Skeletal muscle tissue (tissue), 4 donors: ENCODE measurements around the gene ORM2. TPM values are rescaled to one million over a fixed set of nuclear protein-coding genes. Genes with fewer than 3 reads are reported as not detected.
"Not testable (repeated sequence)": the region's sequence is repeated elsewhere in the genome, so short reads cannot be mapped to it uniquely, and the experiment has no call there.

Experiments used
- H3K27ac ChIP-seq: one replicate; pipeline ENCODE4 v1.7.0; 2013; ENCODE audit warnings: mild to moderate bottlenecking, low read depth, low read length, inconsistent platforms
- H3K27me3 ChIP-seq, 3 donors: one replicate each; pipeline ENCODE4 v1.7.0; 2013; ENCODE audit warnings: low read length in 3 of 3; ENCODE audit not compliant: control insufficient read depth in 3 of 3, insufficient read depth in 3 of 3
- H3K36me3 ChIP-seq, 3 donors: one replicate each; pipeline ENCODE4 v1.7.0; 2013; ENCODE audit warnings: low read length in 3 of 3; ENCODE audit not compliant: control insufficient read depth in 3 of 3, insufficient read depth in 3 of 3
- H3K4me1 ChIP-seq, 3 donors: one replicate each; pipeline ENCODE4 v1.7.0; 2013; ENCODE audit warnings: low read length in 3 of 3, mild to moderate bottlenecking in 3 of 3; ENCODE audit not compliant: control insufficient read depth in 3 of 3, insufficient read depth in 3 of 3
- H3K4me3 ChIP-seq, 3 donors: one replicate each; pipeline ENCODE4 v1.7.0; 2013; ENCODE audit warnings: low read length in 3 of 3
- H3K9ac ChIP-seq, 3 donors: one replicate each; pipeline ENCODE4 v1.7.0; 2013; ENCODE audit warnings: low read length in 3 of 3, mild to moderate bottlenecking in 3 of 3, moderate library complexity in 2 of 3, low read depth in 1 of 3
- H3K9me3 ChIP-seq, 3 donors: one replicate each; pipeline ENCODE4 v1.7.0; 2013; ENCODE audit warnings: low read length in 3 of 3; ENCODE audit not compliant: control insufficient read depth in 3 of 3
- total RNA-seq: library from RNA; depleted of rRNA; stranded (reverse); fragments of >200 nt; gene quantifications from one replicate; pipeline ENCODE4 v1.2.3, GENCODE V29; 2014
- donor health status: Osteomylitis.

ORM2 gene
- total RNA-seq, 1 donor from 2014 or later: not detected

DNA sequence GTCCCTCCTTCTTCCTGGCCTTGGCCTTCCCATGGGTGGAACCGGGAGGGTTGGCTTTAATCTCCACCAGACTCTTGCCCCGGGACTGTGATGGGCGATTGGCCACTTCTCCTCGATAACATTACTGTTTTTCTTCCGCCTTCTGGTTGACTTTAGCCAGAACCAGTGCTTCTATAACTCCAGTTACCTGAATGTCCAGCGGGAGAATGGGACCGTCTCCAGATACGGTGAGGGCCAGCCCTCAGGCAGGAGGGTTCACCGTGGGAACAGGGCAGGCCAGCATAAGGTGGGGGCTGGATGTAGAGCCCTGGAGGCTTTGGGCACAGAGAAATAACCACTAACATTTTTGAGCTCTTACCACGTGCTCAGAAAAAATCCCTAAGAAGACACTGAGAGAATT is 967 bp downstream of the ORM2 start:
- no peaks in the 10 kb centered on the region for H3K4me1 ChIP-seq
- no peak overlapping the region for H3K9ac ChIP-seq
- H3K36me3 ChIP-seq: no peaks in the 10 kb centered on the region
- H3K9me3 ChIP-seq: no peaks in the 10 kb centered on the region
- no peak overlapping the region for H3K27ac ChIP-seq
- peaks cover 0 to 9% (median 0%) of the 10 kb centered on the region in 3 donors for H3K27me3 ChIP-seq
- H3K4me3 ChIP-seq: no peak overlapping the region

DNA sequence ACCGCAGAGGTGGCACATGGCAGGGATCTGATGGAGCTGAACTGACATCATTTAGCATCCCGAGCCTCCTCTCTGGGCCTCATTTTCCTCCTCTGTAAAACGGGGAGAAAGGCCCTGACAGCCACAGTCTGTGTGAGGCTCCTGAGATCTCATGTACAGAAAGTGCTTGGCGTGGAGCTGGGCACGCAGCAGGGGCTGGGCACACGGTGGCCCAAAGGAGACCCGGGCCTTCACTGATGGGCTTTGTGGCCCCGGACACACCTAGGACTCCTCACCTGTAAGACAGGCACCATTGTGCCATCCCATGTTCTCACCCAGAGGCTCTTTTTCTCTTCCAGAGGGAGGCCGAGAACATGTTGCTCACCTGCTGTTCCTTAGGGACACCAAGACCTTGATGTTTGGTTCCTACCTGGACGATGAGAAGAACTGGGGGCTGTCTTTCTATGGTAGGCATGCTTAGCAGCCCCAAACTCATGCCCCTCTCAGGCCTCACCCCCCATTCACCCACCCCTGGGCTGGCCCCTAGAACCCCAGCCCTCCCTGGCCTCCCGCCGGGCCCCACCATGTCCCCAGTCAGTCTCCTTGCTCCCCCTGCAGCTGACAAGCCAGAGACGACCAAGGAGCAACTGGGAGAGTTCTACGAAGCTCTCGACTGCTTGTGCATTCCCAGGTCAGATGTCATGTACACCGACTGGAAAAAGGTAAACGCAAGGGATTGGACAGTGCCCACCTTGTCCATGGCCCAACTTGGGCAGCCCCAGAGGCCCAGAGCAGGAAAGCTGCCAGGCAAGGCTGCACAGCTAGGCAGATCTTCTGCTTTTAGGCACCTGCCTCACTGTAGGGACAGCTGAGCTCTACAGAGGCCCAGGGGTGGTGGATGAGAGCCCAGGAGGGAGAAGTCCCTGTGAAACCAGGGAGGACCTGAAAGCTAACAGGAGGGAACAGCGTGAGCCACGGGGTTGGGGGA is 1.8 kb downstream of the ORM2 start:
- H3K9ac ChIP-seq, H3K4me1 ChIP-seq, H3K9me3 ChIP-seq: not testable (repeated sequence)

DNA sequence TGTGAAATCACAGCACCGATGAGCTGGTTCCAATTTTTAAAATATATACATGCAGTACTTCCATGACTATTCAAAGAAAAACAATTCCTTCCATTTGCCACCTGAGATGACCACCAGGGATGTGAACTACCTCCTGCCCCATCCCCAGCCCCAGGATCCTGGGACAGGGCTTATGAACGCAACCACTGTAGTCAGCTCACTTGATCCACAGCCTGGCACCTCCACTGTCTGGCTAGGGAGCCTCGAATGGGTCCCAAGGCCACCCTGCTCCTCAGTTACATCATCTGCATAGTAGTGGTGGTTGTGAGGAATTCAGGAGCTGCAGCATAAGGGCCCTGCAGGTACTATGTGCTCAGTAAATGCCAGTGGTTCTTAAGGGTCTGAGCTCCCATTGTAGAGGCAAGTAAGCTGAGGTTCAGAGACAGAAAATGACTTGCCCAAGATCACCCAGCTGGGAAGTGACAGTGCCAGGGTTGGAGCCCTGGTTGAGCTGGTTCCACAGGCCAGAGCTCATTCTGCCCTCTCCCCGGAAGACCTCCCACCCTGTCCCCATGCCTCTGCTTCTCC is 2.9 kb downstream of the ORM2 start:
- H3K27ac ChIP-seq, H3K9me3 ChIP-seq, H3K36me3 ChIP-seq, H3K4me1 ChIP-seq, H3K4me3 ChIP-seq, H3K9ac ChIP-seq, H3K27me3 ChIP-seq: not testable (repeated sequence)

More for the DNA sequence above, 1.8 kb downstream of the ORM2 start:
- not testable (repeated sequence) for H3K27me3 ChIP-seq, H3K36me3 ChIP-seq, H3K27ac ChIP-seq, H3K4me3 ChIP-seq

DNA sequence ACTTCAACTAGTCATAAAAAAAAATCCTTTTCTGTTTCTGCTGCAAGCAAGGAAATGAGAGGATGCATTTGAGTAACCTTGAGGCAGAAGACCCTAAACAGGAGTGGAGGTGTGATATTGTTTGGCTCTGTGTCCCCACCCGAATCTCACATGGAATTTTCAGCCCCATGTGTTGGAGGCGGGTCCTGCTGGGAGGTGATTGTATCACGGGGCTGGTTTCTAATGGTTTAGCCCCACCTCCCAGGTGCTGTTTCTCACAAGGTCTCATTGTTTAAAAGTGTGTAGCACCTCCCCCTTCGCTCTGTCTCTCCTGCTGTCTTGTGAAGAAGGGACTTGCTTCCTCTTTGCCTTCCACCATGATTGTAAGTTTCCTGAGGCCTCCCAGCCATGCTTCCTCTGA is 4.0 kb downstream of the ORM2 start:
- H3K9ac ChIP-seq, H3K4me3 ChIP-seq, H3K9me3 ChIP-seq, H3K4me1 ChIP-seq, H3K36me3 ChIP-seq, H3K27me3 ChIP-seq, H3K27ac ChIP-seq: not testable (repeated sequence)

DNA sequence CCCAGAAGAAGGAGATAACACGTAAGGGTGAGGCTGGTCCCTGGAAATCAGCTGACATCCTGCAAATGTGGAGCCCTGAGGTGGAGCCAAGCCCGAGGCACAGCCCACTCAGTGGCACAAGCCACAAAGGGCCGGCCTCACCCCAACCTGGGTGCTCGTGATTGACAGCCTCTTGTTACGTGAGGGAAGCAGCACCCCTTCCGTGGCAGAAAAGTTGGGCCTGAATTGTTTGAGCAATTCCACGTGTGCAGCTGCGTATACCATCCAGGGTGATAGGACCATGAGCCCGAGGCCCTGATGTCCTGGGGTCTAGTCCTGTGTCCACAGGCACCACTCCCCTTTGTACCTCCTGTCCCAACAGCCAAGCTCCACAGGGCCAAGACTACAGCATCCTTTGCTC is 4.8 kb downstream of the ORM2 start:
- H3K36me3 ChIP-seq: peaks cover 0 to 8% (median 5%) of the 10 kb centered on the region in 3 donors
- no peaks in the 10 kb centered on the region for H3K9me3 ChIP-seq

DNA sequence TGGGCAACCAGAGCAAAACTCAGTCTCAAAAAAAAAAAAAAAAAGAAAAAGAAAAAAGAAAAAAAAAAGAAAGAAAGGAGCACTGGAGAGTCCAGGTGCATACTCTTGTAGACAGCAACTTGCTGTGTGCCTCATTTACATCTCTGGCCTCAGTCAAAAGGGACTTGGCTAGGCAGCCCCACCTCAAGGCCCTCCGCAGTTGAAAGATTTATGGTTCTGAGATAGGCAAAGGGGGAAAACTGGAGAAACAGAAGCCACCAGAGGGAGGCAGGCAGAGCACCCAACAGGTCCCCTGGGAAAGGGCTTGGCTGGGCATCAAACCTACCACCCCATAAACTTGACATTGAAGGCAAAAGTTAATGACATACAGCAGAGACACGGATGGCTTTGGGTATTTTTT is 6.1 kb downstream of the ORM2 start:
- H3K4me1 ChIP-seq: no peaks in the 10 kb centered on the region
- H3K36me3 ChIP-seq: peaks cover 0 to 11% (median 8%) of the 10 kb centered on the region in 3 donors
- no peak overlapping the region for H3K27ac ChIP-seq
- no peak overlapping the region for H3K4me3 ChIP-seq
- H3K9me3 ChIP-seq: no peaks in the 10 kb centered on the region
- H3K9ac ChIP-seq: no peak overlapping the region
- H3K27me3 ChIP-seq: no peaks in the 10 kb centered on the region

More for the DNA sequence above, 4.8 kb downstream of the ORM2 start:
- H3K27me3 ChIP-seq: no peaks in the 10 kb centered on the region
- H3K27ac ChIP-seq: no peak overlapping the region
- H3K9ac ChIP-seq: no peak overlapping the region
- no peak overlapping the region for H3K4me3 ChIP-seq
- no peaks in the 10 kb centered on the region for H3K4me1 ChIP-seq

DNA sequence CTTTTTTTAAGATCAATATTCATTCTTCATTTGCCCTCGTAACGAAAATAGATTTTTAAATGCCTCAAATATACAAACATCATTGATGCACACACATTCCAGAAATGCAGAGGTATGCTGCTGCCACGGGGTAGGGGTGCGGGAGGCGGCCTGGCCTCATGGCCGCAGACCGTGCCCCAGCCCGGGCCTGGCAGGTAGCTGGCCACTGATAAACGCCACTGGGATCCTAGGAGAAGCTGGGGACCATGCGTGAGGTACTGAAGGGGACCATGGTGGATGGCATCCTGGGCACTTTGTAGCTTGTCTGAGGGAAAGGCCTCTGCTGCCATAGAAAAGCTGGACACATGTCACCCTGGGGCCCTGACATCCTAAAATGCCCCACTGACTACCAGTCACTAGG is 6.5 kb downstream of the ORM2 start:
- Histone ChIP-seq H3K9ac (no peak overlapping the region), H3K4me1 (no peaks in the 10 kb centered on the region), H3K36me3 (peaks cover 0 to 15% (median 8%) of the 10 kb centered on the region in 3 donors), H3K9me3 (no peaks in the 10 kb centered on the region), H3K4me3 (no peak overlapping the region), H3K27ac (no peak overlapping the region), H3K27me3 (no peaks in the 10 kb centered on the region)

DNA sequence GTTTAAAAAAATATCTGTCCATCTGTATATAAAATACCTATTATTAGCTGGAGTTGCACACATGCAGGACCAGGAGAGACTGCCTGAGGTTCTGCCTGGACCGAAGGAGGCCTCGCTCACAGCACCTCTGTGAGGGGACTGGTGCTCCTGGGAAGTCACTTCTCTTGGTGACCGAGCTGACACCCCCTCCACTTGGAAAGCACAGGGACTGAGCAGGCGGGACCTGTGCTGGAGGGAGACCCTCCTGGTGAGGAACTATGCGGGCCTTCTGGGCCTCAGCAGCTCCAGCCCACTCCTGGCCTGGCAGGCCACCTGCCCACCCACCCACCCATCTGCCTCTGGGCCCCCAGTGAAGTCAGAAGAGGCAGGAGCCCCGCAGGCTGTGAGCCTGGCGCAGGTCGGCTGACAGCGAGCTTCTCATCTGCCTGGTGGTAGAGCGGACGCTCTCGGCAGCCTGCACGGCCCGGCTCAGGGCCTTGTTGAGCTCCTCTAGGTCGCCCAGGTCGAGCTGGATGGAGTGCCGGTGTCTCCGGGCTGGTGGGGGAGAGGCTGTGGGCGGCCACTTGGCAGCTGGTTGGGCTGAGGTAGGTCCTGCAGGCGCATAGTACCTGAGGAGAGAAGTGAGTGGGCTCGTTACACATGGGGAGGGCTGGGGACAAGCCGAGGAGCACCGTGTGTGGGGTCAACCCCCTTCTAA is 7.2 kb downstream of the ORM2 start:
- no peak overlapping the region for H3K27ac ChIP-seq
- peaks cover 3 to 18% (median 8%) of the 10 kb centered on the region in 3 donors for H3K36me3 ChIP-seq
- H3K4me3 ChIP-seq: no peak overlapping the region
- H3K9me3 ChIP-seq: no peaks in the 10 kb centered on the region
- no peaks in the 10 kb centered on the region for H3K27me3 ChIP-seq
- no peaks in the 10 kb centered on the region for H3K4me1 ChIP-seq
- H3K9ac ChIP-seq: no peak overlapping the region

DNA sequence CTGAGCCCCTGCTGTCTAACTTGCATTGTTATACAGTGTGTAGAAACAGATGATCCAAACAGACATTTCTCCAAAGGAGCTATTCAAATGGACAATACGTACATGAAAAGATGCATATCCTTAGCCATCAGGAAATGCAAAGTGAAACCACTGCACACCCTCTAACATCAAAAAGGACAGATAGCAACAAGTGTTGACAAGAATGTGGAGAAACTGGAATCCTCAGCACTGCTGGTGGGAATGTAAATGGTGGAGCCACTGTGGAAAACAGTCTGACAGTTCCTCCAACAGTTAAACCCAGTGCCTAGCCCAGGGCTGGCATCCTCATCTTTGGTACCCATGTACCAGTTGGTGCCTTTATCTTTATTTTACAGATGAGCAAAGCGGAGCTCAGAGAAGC is 8.5 kb downstream of the ORM2 start:
- Histone ChIP-seq H3K9ac (no peak overlapping the region), H3K27ac (no peak overlapping the region), H3K9me3 (no peaks in the 10 kb centered on the region), H3K27me3 (no peaks in the 10 kb centered on the region), H3K36me3 (peaks cover 3 to 22% (median 8%) of the 10 kb centered on the region in 3 donors), H3K4me3 (no peak overlapping the region), H3K4me1 (no peaks in the 10 kb centered on the region)
